Trophoblast cell (in vitro differentiated cells and primary cell): Measurements from ENCODE around the gene GLS.

Experiments
- DNase-seq, 2 donors: peaks; one replicate each; pipeline ENCODE4 v3.0.0-alpha.2; 2016
- H2AFZ ChIP-seq: 2 replicates; pipeline ENCODE4 v1.6.1; 2013; ENCODE audit warnings: low read length, moderate library complexity, mild to moderate bottlenecking; ENCODE audit not compliant: insufficient read depth, poor library complexity
- H2AK5ac ChIP-seq: 2 replicates; pipeline ENCODE4 v1.6.1; 2013; ENCODE audit warnings: mild to moderate bottlenecking, low read length
- H2BK120ac ChIP-seq: 2 replicates; pipeline ENCODE4 v1.6.1; 2013; ENCODE audit warnings: low read length, mild to moderate bottlenecking, moderate library complexity; ENCODE audit not compliant: insufficient read depth, poor library complexity
- H2BK12ac ChIP-seq: 2 replicates; pipeline ENCODE4 v1.6.1; 2013; ENCODE audit warnings: mild to moderate bottlenecking, low read length, moderate library complexity
- H2BK5ac ChIP-seq: 2 replicates; pipeline ENCODE4 v1.6.1; 2013; ENCODE audit warnings: low read length, low read depth, moderate library complexity, mild to moderate bottlenecking; ENCODE audit not compliant: poor library complexity
- H3K14ac ChIP-seq: 2 replicates; pipeline ENCODE4 v1.6.1; 2013; ENCODE audit warnings: mild to moderate bottlenecking, low read length
- H3K18ac ChIP-seq: 2 replicates; pipeline ENCODE4 v1.6.1; 2013; ENCODE audit warnings: mild to moderate bottlenecking, low read length
- H3K23ac ChIP-seq: 2 replicates; pipeline ENCODE4 v1.6.1; 2013; ENCODE audit warnings: low read length
- H3K27ac ChIP-seq: 2 replicates; pipeline ENCODE4 v1.5.1; 2013; ENCODE audit warnings: low read depth, mild to moderate bottlenecking, inconsistent platforms, low read length, moderate library complexity
- H3K27me3 ChIP-seq: 2 replicates; pipeline ENCODE4 v1.6.1; 2013; ENCODE audit warnings: inconsistent platforms, mild to moderate bottlenecking, low read length, moderate library complexity; ENCODE audit not compliant: insufficient read depth
- H3K36me3 ChIP-seq, 2 experiments: 1 replicate in 1 of 2; 2 replicates in 1 of 2; pipeline ENCODE4 v1.6.1; 2013; ENCODE audit warnings: low read length in 2 of 2, mild to moderate bottlenecking in 2 of 2, moderate library complexity in 1 of 2; ENCODE audit not compliant: insufficient read depth in 2 of 2, control insufficient read depth in 1 of 2
- H3K4ac ChIP-seq: 2 replicates; pipeline ENCODE4 v1.6.1; 2013; ENCODE audit warnings: low read depth, mild to moderate bottlenecking, low read length, moderate library complexity
- H3K4me1 ChIP-seq, 2 experiments: 1 replicate in 1 of 2; 2 replicates in 1 of 2; pipeline ENCODE4 v1.6.1; 2013; ENCODE audit warnings: low read length in 2 of 2, mild to moderate bottlenecking in 2 of 2, moderate library complexity in 1 of 2; ENCODE audit not compliant: insufficient read depth in 2 of 2, control insufficient read depth in 1 of 2
- H3K4me2 ChIP-seq: 2 replicates; pipeline ENCODE4 v1.6.1; 2013; ENCODE audit warnings: inconsistent platforms, mild to moderate bottlenecking, low read length, moderate library complexity
- H3K4me3 ChIP-seq: 2 replicates; pipeline ENCODE4 v1.5.1; 2013; ENCODE audit warnings: mild to moderate bottlenecking, low read depth, low read length, inconsistent platforms
- H3K79me1 ChIP-seq: one replicate; pipeline ENCODE4 v1.6.1; 2013; ENCODE audit warnings: low read length
- H3K79me2 ChIP-seq: 2 replicates; pipeline ENCODE4 v1.6.1; 2013; ENCODE audit warnings: low read length, mild to moderate bottlenecking; ENCODE audit not compliant: control insufficient read depth, insufficient read depth, poor library complexity
- H3K9ac ChIP-seq: 2 replicates; pipeline ENCODE4 v1.6.1; 2013; ENCODE audit warnings: mild to moderate bottlenecking, low read length
- H3K9me3 ChIP-seq: 2 replicates; pipeline ENCODE4 v1.6.1; 2013; ENCODE audit warnings: low read depth, mild to moderate bottlenecking, control low read depth, inconsistent platforms, low read length; ENCODE audit not compliant: insufficient read depth
- H4K12ac ChIP-seq: 2 replicates; pipeline ENCODE4 v1.6.1; 2013; ENCODE audit warnings: low read depth, mild to moderate bottlenecking, low read length, moderate library complexity
- H4K8ac ChIP-seq: 2 replicates; pipeline ENCODE4 v1.6.1; 2013; ENCODE audit warnings: low read depth, mild to moderate bottlenecking, low read length, moderate library complexity
- H4K91ac ChIP-seq: one replicate; pipeline ENCODE4 v1.6.1; 2013; ENCODE audit warnings: low read depth, mild to moderate bottlenecking, low read length, moderate library complexity
- WGBS: extraction: QIAGEN DNeasy Blood & Tissue Kit; methylation state at CpG from one replicate; pipeline ENCODE4 v1.1.7; 2013; ENCODE audit warnings: missing lambda C conversion rate; ENCODE audit not compliant: insufficient read length, insufficient coverage; ENCODE audit errors: extremely low coverage; 5-methylcytosine and 5-hydroxymethylcytosine counted together

GLS gene

DNA sequence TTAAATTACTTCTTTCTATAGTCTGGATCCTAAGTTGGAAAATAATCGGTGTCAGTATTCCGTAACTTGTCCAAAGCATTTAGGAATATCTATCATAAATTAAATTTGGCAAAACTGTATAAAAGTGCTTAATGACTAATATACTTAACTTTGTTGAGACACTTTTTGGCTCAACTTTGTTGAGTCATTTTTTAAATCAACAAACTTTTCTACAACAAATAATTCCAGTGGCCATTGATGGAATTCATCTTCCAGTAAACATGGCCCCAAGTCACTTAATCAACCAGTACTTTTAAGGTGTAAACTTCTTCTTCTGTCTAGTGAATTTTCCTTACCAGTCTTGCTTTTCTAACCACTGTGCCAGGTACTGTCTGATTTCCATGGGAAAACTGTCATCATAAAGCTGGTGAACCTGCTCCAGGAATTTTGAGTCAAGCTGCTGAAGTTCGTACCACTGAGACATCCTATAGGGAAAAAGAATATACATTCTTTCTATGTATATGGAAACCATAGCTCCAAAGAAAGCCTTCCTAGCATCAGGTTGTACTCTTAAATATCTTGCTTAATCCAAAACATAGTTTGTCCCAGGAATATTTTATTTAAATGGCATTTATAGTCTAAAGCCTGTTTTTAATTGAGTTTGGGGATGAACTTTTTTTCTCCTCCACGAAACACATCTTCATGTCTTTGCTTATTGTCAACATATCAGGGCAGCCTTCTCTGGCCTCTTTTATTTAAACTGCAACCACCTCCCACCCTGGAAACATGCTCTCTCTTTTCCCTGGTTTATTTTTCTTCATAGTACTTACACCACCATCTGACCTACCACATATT, 129.1 kb downstream of the GLS start:
- no peak overlapping the region for H2BK5ac ChIP-seq
- no peak for DNase-seq
- H3K4me3 ChIP-seq: no peak overlapping the region
- H4K12ac ChIP-seq: no peak overlapping the region
- H3K79me2 ChIP-seq: peaks cover 6% of the 10 kb centered on the region
- H3K14ac ChIP-seq: no peak overlapping the region
- H3K9me3 ChIP-seq: no peaks in the 10 kb centered on the region
- H3K4ac ChIP-seq: no peak overlapping the region
- H3K23ac ChIP-seq: no peak overlapping the region
- H3K18ac ChIP-seq: no peak overlapping the region
- no peak overlapping the region for H2AFZ ChIP-seq
- H3K36me3 ChIP-seq: peaks cover 12 to 21% of the 10 kb centered on the region in 2 experiments
- H3K4me2 ChIP-seq: no peak overlapping the region
- H3K27ac ChIP-seq: no peak overlapping the region
- H3K9ac ChIP-seq: no peak overlapping the region
- no peak overlapping the region for H2AK5ac ChIP-seq
- no peaks in the 10 kb centered on the region for H3K27me3 ChIP-seq
- H3K79me1 ChIP-seq: peaks cover 7% of the 10 kb centered on the region
- no peak overlapping the region for H2BK12ac ChIP-seq
- no peak overlapping the region for H4K91ac ChIP-seq
- no CpG with 5 or more reads among the region's 4 CpGs for WGBS
- peaks cover 4 to 6% of the 10 kb centered on the region in 2 experiments for H3K4me1 ChIP-seq
- no peak overlapping the region for H4K8ac ChIP-seq
- H2BK120ac ChIP-seq: no peak overlapping the region

DNA sequence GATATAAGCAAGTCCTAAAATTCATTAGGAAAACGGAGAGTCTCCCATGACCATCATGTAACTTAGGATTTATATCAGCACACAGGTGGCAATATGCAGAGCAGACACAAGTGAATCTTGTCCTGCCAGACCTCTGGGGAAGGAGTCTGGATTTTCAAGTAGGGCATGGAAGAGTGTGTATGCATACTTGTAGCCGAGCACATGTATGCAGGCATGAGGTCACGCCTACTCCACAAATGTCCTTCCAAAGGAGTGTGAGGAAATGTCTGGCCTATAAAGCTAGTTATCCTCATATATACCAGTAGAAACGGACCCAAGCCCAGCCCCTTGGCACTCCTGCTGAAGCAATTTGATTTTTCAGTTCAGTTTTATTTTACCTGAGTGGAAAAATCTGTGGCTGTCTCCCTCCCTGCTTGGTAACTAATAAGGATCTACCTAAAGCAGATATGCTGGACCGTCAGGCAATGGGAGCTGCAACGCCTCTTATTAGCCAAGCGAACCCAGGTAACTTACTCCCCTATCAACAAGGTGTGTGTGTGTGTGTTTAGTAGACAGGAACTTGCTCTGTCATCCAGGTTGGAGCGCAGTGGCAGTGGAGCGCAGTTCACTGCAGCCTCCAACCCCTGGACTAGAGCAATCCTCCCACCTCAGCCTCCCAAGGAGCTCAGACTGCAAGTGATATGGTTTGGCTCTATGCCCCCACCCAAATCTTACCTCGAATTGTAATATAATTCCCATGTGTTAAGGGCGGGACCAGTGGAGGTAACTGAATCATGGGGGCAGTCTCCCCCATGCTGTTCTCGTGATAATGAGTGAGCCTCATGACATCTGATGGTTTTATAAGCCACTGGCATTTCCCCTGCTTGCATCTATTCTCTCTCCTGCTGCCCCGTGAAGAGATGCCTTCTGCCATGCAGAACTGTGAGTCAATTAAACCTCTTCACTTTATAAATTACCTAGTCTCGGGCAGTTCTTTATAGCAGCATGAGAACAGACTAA, 130.6 kb downstream of the GLS start:
- H2BK5ac ChIP-seq: no peak overlapping the region
- H3K4me2 ChIP-seq: no peak overlapping the region
- H3K4me1 ChIP-seq: peaks cover 4 to 6% of the 10 kb centered on the region in 2 experiments
- H3K4ac ChIP-seq: no peak overlapping the region
- no peaks in the 10 kb centered on the region for H3K9me3 ChIP-seq
- H2AK5ac ChIP-seq: no peak overlapping the region
- no peak overlapping the region for H2AFZ ChIP-seq
- no peak overlapping the region for H2BK12ac ChIP-seq
- H3K27me3 ChIP-seq: no peaks in the 10 kb centered on the region
- no peak overlapping the region for H3K14ac ChIP-seq
- H3K27ac ChIP-seq: no peak overlapping the region
- H4K12ac ChIP-seq: no peak overlapping the region
- no CpG with 5 or more reads among the region's 14 CpGs for WGBS
- no peak overlapping the region for H4K8ac ChIP-seq
- H3K79me2 ChIP-seq: peaks cover 6% of the 10 kb centered on the region
- no peak overlapping the region for H2BK120ac ChIP-seq
- no peak overlapping the region for H3K23ac ChIP-seq
- no peak overlapping the region for H3K4me3 ChIP-seq
- H3K79me1 ChIP-seq: peaks cover 7% of the 10 kb centered on the region
- no peak overlapping the region for H3K9ac ChIP-seq
- H3K36me3 ChIP-seq: peaks cover 6 to 13% of the 10 kb centered on the region in 2 experiments
- H3K18ac ChIP-seq: no peak overlapping the region
- peak in 1 of 2 donors; percentile 37 for DNase-seq
- no peak overlapping the region for H4K91ac ChIP-seq

DNA sequence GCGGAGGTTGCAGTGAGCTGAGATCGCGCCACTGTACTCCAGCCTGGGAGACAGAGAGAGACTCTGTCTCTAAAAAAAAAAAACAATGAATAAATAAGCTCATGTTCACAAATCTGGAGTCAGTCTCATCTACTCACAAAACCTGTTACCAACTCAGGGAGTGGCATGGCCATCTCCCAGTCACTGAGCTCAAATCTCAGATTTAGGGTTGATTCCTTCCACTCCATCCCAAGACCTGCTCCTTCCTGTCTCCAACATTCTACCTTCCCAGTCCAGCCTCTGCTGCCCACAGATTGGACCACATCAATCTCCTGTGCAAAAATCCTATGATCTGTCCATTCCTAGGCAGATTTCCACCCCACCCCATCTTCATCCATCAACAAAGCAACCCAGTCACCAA, 131.7 kb downstream of the GLS start:
- Histone ChIP-seq H3K14ac (no peak overlapping the region), H4K12ac (no peak overlapping the region), H2BK5ac (no peak overlapping the region), H3K9ac (no peak overlapping the region), H3K4ac (peak overlapping the region; percentile 47), H2AK5ac (no peak overlapping the region), H2BK12ac (no peak overlapping the region), H4K91ac (no peak overlapping the region), H3K23ac (no peak overlapping the region), H3K9me3 (no peaks in the 10 kb centered on the region), H3K4me3 (no peak overlapping the region), H2BK120ac (no peak overlapping the region), H3K27me3 (no peaks in the 10 kb centered on the region), H4K8ac (no peak overlapping the region), H3K79me2 (peaks cover 6% of the 10 kb centered on the region), H3K27ac (no peak overlapping the region), H2AFZ (no peak overlapping the region), H3K18ac (no peak overlapping the region), H3K36me3 (peaks cover 3 to 4% of the 10 kb centered on the region in 2 experiments), H3K4me1 (peaks cover 4 to 6% of the 10 kb centered on the region in 2 experiments), H3K4me2 (no peak overlapping the region), H3K79me1 (peaks cover 7% of the 10 kb centered on the region)
- DNase-seq: no peak
- no CpG with 5 or more reads among the region's 3 CpGs for WGBS

DNA sequence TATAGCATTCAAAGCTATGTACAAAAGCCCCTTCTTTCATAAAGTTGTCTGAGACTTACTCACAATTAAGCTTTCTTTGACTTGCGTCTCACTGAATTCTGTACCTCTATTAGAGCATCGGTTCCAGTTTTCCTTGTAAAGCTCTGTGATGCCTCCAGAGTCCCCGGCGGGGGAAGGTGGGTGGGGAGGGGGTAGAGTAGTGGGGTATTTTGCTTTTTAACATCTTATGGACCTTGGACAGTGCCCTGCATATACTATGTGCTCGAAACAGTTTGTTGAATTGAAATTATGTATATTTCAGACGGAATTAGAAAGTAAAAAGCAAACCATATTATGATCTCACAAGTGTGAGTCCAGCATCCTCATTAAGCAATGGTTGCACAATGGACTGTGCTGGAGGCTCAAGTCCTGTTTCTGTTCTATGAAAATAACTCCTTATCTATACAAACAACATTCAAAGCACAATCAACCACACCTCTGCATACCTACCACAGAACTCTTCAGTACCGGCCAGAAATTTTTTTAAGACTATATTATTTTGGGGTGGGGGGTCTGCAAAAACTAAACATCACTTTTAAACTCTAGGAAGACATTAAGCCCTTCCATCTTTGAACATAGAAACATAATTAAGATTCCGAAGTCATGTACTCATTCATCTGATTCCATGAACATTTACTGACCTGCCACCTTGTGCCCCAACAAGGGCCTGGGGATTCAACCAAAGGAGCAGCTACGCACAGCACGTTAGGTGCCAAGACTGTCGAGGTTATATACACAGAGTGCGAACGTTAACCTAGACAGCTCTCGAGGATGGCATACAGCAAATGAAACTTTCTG, 132.4 kb downstream of the GLS start:
- Histone ChIP-seq H2BK5ac (no peak overlapping the region), H4K12ac (no peak overlapping the region), H3K27me3 (no peaks in the 10 kb centered on the region), H3K79me1 (peaks cover 7% of the 10 kb centered on the region), H2AK5ac (no peak overlapping the region), H3K4ac (peak overlapping the region; percentile 47), H3K36me3 (peaks cover 3 to 4% of the 10 kb centered on the region in 2 experiments), H3K4me2 (peak overlapping the region; percentile 84), H4K8ac (peak overlapping the region; percentile 88), H3K9me3 (no peaks in the 10 kb centered on the region), H2BK120ac (no peak overlapping the region), H3K9ac (peak overlapping the region; percentile 20), H3K79me2 (peaks cover 6% of the 10 kb centered on the region), H3K18ac (peak overlapping the region; percentile 56), H2AFZ (peak overlapping the region; percentile 77), H3K27ac (no peak overlapping the region), H3K4me3 (peak overlapping the region; percentile 93), H3K4me1 (peaks cover 4 to 6% of the 10 kb centered on the region in 2 experiments), H2BK12ac (no peak overlapping the region), H3K14ac (peak overlapping the region; percentile 67), H4K91ac (no peak overlapping the region), H3K23ac (no peak overlapping the region)
- peak; percentile 36 to 64 for DNase-seq
- WGBS: no CpG with 5 or more reads among the region's 14 CpGs
